ENCODE data around the gene SLC14A1. TPM values are rescaled to one million over a fixed set of nuclear protein-coding genes. Genes with fewer than 3 reads are reported as not detected.
A peak's percentile ranks its signal among the peaks of the same experiment; 100 is the strongest.
"Not testable (repeated sequence)": the region's sequence is repeated elsewhere in the genome, so short reads cannot be mapped to it uniquely, and the experiment has no call there.

The SLC14A1 gene
- total and polyA plus RNA-seq, 10 of the 15 experiments (the other 5 are each of a cell fraction or from before 2014, with no cell fraction given): 0.06 to 0.67 (median 0.10) TPM; not detected in 2

GRCh38 chr18:45755934-45756333 is 32.0 kb downstream of the SLC14A1 start:
- no peak for ATAC-seq
- no peak overlapping the region for H3K9ac ChIP-seq (ENCODE audit: control insufficient read depth, insufficient read depth, low read length)
- intact Hi-C loops (cut with micrococcal nuclease; ENCODE audit: unreplicated experiment): no loop called here
- BruUV-seq (replicated peaks): no TSS peak
- no peak overlapping the region for H3K4me3 ChIP-seq
- no peak overlapping the region for H3K27ac ChIP-seq (ENCODE audit: control insufficient read depth, insufficient read depth)
- no peak overlapping the region for H2AFZ ChIP-seq (ENCODE audit: control insufficient read depth, low read depth, low read length)
- H4K20me1 ChIP-seq (ENCODE audit: control insufficient read depth, insufficient read depth): no peaks in the 10 kb centered on the region
- H3K4me1 ChIP-seq (ENCODE audit: control insufficient read depth, insufficient read depth, low read length): no peaks in the 10 kb centered on the region; the same call in 1 of the 2 replicates
- FAIRE-seq: no peak
- H3K9me3 ChIP-seq (replicated peaks; ENCODE audit: control insufficient read depth, insufficient read depth, low read length): no peaks in the 10 kb centered on the region
- H3K4me2 ChIP-seq (ENCODE audit: control insufficient read depth, insufficient read depth): no peak overlapping the region
- H3K79me2 ChIP-seq (ENCODE audit: control insufficient read depth, insufficient read depth, low read length): no peaks in the 10 kb centered on the region
- ChIA-PET SMC1A (ENCODE audit: uncharacterized antibody, unreplicated experiment) (no interaction called here), CTCF (no interaction called here), RAD21 (ENCODE audit: unreplicated experiment) (no interaction called here), POLR2A (no interaction called here)
- peak; percentile 91 for TF ChIP-seq SMAD1 (IDR thresholded peaks at IDR 0.05; ENCODE audit: low read depth, partially characterized antibody)
- no peak for TF ChIP-seq BRCA1 (IDR thresholded peaks at IDR 0.05; ENCODE audit: low read depth, low read length)
- in situ Hi-C loops (cut with MboI): no loop called here
- DNase-seq (ENCODE audit: low read depth, low spot score): no peak
- H3K36me3 ChIP-seq (ENCODE audit: control insufficient read depth in 2 of 2, insufficient read depth in 2 of 2, low read length in 1 of 2): no peaks in the 10 kb centered on the region
- WGBS (ENCODE audit: insufficient coverage, insufficient replicate concordance, low lambda C conversion rate, missing lambda C conversion rate): 1% methylated on average over 4 of the region's 4 CpGs
- H3K27me3 ChIP-seq (replicated peaks in 1 of 2; ENCODE audit: control insufficient read depth in 2 of 2, insufficient read depth in 2 of 2, low read length in 1 of 2): no peaks in the 10 kb centered on the region; a peak in 2 of 4 replicates

GRCh38 chr18:45757005-45757404 is 33.0 kb downstream of the SLC14A1 start:
- POLR2A ChIA-PET: no interaction called here
- Histone ChIP-seq H3K79me2 (ENCODE audit: control insufficient read depth, insufficient read depth, low read length) (no peaks in the 10 kb centered on the region), H3K27ac (ENCODE audit: control insufficient read depth, insufficient read depth) (no peak overlapping the region), H3K4me1 (ENCODE audit: control insufficient read depth, insufficient read depth, low read length) (no peaks in the 10 kb centered on the region), H3K9me3 (replicated peaks; ENCODE audit: control insufficient read depth, insufficient read depth, low read length) (no peaks in the 10 kb centered on the region), H3K4me3 (no peak overlapping the region), H2AFZ (ENCODE audit: control insufficient read depth, low read depth, low read length) (no peak overlapping the region), H3K27me3 (replicated peaks in 1 of 2; ENCODE audit: control insufficient read depth in 2 of 2, insufficient read depth in 2 of 2, low read length in 1 of 2) (no peaks in the 10 kb centered on the region; a peak in 2 of 4 replicates), H3K9ac (ENCODE audit: control insufficient read depth, insufficient read depth, low read length) (no peak overlapping the region), H3K36me3 (ENCODE audit: control insufficient read depth in 2 of 2, insufficient read depth in 2 of 2, low read length in 1 of 2) (no peaks in the 10 kb centered on the region), H4K20me1 (ENCODE audit: control insufficient read depth, insufficient read depth) (no peaks in the 10 kb centered on the region), H3K4me2 (ENCODE audit: control insufficient read depth, insufficient read depth) (no peak overlapping the region)
- CTCF ChIA-PET: no interaction called here
- intact Hi-C loops (cut with micrococcal nuclease; ENCODE audit: unreplicated experiment) (no loop called here), in situ Hi-C loops (cut with MboI) (no loop called here)
- TF ChIP-seq ZZZ3 (IDR thresholded peaks at IDR 0.05; ENCODE audit: control insufficient read depth, insufficient read length, low read depth) (no peak), SIN3A (IDR thresholded peaks at IDR 0.05; ENCODE audit: low read depth, low read length) (no peak), LARP7 (IDR thresholded peaks at IDR 0.05) (no peak), HCFC1 (IDR thresholded peaks at IDR 0.05; ENCODE audit: low read length) (no peak), EZH2 (IDR thresholded peaks at IDR 0.05; ENCODE audit: borderline replicate concordance, control insufficient read depth, low read depth, low read length) (no peak), POU2F2 (IDR thresholded peaks at IDR 0.05; ENCODE audit: borderline replicate concordance, low read depth, low read length) (no peak), CHD1 (IDR thresholded peaks at IDR 0.05; ENCODE audit: low read depth, low read length) (no peak), TARDBP (IDR thresholded peaks at IDR 0.05; ENCODE audit: borderline replicate concordance) (no peak)
- RAD21 ChIA-PET (ENCODE audit: unreplicated experiment): no interaction called here
- SMC1A ChIA-PET (ENCODE audit: uncharacterized antibody, unreplicated experiment): no interaction called here
- ATAC-seq (no peak), FAIRE-seq (no peak), DNase-seq (ENCODE audit: low read depth, low spot score) (no peak)
- WGBS (ENCODE audit: insufficient coverage, insufficient replicate concordance, low lambda C conversion rate, missing lambda C conversion rate): 55% methylated on average over 5 of the region's 5 CpGs
- BruUV-seq (replicated peaks): no TSS peak

GRCh38 chr18:45757644-45758043 is 33.7 kb downstream of the SLC14A1 start:
- ATAC-seq; H3K9me3 ChIP-seq (replicated peaks; ENCODE audit: control insufficient read depth, insufficient read depth, low read length); H3K4me2 ChIP-seq (ENCODE audit: control insufficient read depth, insufficient read depth); CTCF ChIA-PET; DNase-seq (ENCODE audit: low read depth, low spot score); BruUV-seq (replicated peaks); H2AFZ ChIP-seq (ENCODE audit: control insufficient read depth, low read depth, low read length); H3K27ac ChIP-seq (ENCODE audit: control insufficient read depth, insufficient read depth); H3K9ac ChIP-seq (ENCODE audit: control insufficient read depth, insufficient read depth, low read length); H3K36me3 ChIP-seq (ENCODE audit: control insufficient read depth in 2 of 2, insufficient read depth in 2 of 2, low read length in 1 of 2); FAIRE-seq; intact Hi-C loops (cut with micrococcal nuclease; ENCODE audit: unreplicated experiment); SMC1A ChIA-PET (ENCODE audit: uncharacterized antibody, unreplicated experiment); H3K4me3 ChIP-seq; RAD21 ChIA-PET (ENCODE audit: unreplicated experiment); H3K79me2 ChIP-seq (ENCODE audit: control insufficient read depth, insufficient read depth, low read length); H3K27me3 ChIP-seq (replicated peaks in 1 of 2; ENCODE audit: control insufficient read depth in 2 of 2, insufficient read depth in 2 of 2, low read length in 1 of 2); H3K4me1 ChIP-seq (ENCODE audit: control insufficient read depth, insufficient read depth, low read length); in situ Hi-C loops (cut with MboI); H4K20me1 ChIP-seq (ENCODE audit: control insufficient read depth, insufficient read depth); POLR2A ChIA-PET: not testable (repeated sequence)
- WGBS (ENCODE audit: insufficient coverage, insufficient replicate concordance, low lambda C conversion rate, missing lambda C conversion rate): 48% methylated on average over 11 of the region's 11 CpGs
